HCT116 (cell line): Measurements from ENCODE around the gene CARD10.

Source experiments
- CTCF ChIP-seq, 3 experiments: fragments of 200-600 bp in 1 of 3; sonication (generic) in 1 of 3; IDR thresholded peaks in 2 of 3; conservative IDR thresholded peaks in 1 of 3; 2 replicates each; pipeline ENCODE4 v1.5.1; 2012 to 2017; ENCODE audit warnings: low read depth in 2 of 3, low read length in 2 of 3, antibody characterized with exemption in 1 of 3, borderline replicate concordance in 1 of 3, control low read depth in 1 of 3, mild to moderate bottlenecking in 1 of 3, mixed read lengths in 1 of 3, mixed run types in 1 of 3, moderate library complexity in 1 of 3; ENCODE audit not compliant: insufficient read depth in 1 of 3
- ZFX ChIP-seq: fragments of 450-650 bp; IDR thresholded peaks from 2 replicates; pipeline ENCODE4 v1.6.1; 2017

DNA sequence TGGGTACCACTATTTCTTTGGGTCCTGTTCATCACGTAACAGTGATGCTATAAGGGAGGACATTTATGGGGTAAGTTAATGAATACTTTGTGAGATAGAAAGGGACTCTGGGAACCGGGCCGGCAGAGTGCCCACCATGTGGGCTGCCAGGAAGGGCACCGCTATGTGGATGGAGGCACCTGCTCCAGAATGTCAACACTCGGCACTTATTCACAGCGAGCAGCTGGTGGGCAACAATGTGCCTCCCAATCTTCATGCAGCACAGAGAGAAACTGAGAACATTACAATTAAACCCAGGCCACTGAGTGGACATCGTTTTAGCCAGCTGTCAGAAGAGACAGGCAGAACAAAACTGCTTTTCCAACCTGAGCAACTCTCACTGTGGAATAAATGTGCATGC lies 76.1 kb downstream of the CARD10 start:
- TF ChIP-seq CTCF (IDR thresholded peaks at IDR 0.05 in 2 of 3, conservative IDR thresholded peaks at IDR 0.05 in 1 of 3; ENCODE audit: borderline replicate concordance in 1 of 3, insufficient read depth in 1 of 3, low read depth in 2 of 3, low read length in 2 of 3) (no peak), ZFX (no peak)
